Activated CD8-positive, alpha-beta T cell treated with anti-CD3 and anti-CD28 coated beads for 36 hours (primary cell): ENCODE results near the gene DDX3X. TPM values are rescaled to one million over a fixed set of nuclear protein-coding genes. Genes with fewer than 3 reads are reported as not detected.

Experiments used
- ATAC-seq: fragments of 200-7000 bp; cut with Tn5 transposase; one replicate; pipeline ENCODE4 v1.10.0; 2021; ENCODE audit warnings: mild to moderate bottlenecking, moderate library complexity
- CTCF ChIA-PET: fragments of 350-600 bp; sonication (Branson Sonifier 250); formaldehyde crosslinking; loops from one replicate; lab custom pipeline; 2021; ENCODE audit warnings: antibody characterized with exemption; lab: Charles Lee
- POLR2A ChIA-PET: fragments of 350-600 bp; sonication (Branson Sonifier 250); formaldehyde crosslinking; loops from one replicate; lab custom pipeline; 2021; ENCODE audit warnings: antibody characterized with exemption; lab: Charles Lee
- DNase-seq: peaks from one replicate; pipeline ENCODE4 v3.0.0-alpha.2; 2020
- H3K27ac Mint-ChIP-seq: one replicate; pipeline ENCODE4 v1.8.0; 2021; ENCODE audit warnings: mild to moderate bottlenecking, mixed read lengths
- H3K27me3 Mint-ChIP-seq: one replicate; pipeline ENCODE4 v1.8.0; 2021; ENCODE audit warnings: mixed read lengths
- H3K36me3 Mint-ChIP-seq: one replicate; pipeline ENCODE4 v1.8.0; 2021; ENCODE audit warnings: low read depth, mixed read lengths
- H3K4me1 Mint-ChIP-seq: one replicate; pipeline ENCODE4 v1.8.0; 2021; ENCODE audit warnings: low read depth, mixed read lengths
- H3K4me3 Mint-ChIP-seq: one replicate; pipeline ENCODE4 v1.8.0; 2021; ENCODE audit warnings: mild to moderate bottlenecking, moderate library complexity, mixed read lengths
- H3K9me3 Mint-ChIP-seq: one replicate; pipeline ENCODE4 v1.8.0; 2021; ENCODE audit warnings: mixed read lengths
- intact Hi-C: fragments of 100-400 bp; cut with micrococcal nuclease; formaldehyde crosslinking; loops from one replicate; pipeline ENCODE4 v1.10.0; 2022
- total RNA-seq, 2 experiments: library from RNA; stranded (reverse); gene quantifications; one replicate each; pipeline ENCODE4 v1.2.3, GENCODE V29; 2021
- TF ChIP-seq, protein P1 (sequence below): fragments of 200-600 bp; IDR thresholded peaks from one replicate; pipeline ENCODE4 v1.8.0; 2022; ENCODE audit warnings: antibody characterized with exemption, mild to moderate bottlenecking

Gene DDX3X
- total RNA-seq, 2 experiments from 2014 or later = 172 to 181 TPM

- DNase-seq (peak; percentile 38), ATAC-seq (peak; percentile 49)
- CTCF ChIA-PET = interaction anchor here (0.8 to 1.1 kb wide), 3 partner anchors 9 to 35 kb away, joined by 3 to 6 read pairs (median 4); no protein-coding TSS in a partner anchor
- Mint-ChIP-seq H3K9me3 (peaks cover 4% of the 10 kb centered on the region), H3K4me1 (no peaks in the 10 kb centered on the region), H3K4me3 (no peak overlapping the region), H3K27me3 (no peaks in the 10 kb centered on the region), H3K27ac (no peak overlapping the region), H3K36me3 (no peaks in the 10 kb centered on the region)
- POLR2A ChIA-PET = no interaction called here
- TF ChIP-seq, protein P1, sequence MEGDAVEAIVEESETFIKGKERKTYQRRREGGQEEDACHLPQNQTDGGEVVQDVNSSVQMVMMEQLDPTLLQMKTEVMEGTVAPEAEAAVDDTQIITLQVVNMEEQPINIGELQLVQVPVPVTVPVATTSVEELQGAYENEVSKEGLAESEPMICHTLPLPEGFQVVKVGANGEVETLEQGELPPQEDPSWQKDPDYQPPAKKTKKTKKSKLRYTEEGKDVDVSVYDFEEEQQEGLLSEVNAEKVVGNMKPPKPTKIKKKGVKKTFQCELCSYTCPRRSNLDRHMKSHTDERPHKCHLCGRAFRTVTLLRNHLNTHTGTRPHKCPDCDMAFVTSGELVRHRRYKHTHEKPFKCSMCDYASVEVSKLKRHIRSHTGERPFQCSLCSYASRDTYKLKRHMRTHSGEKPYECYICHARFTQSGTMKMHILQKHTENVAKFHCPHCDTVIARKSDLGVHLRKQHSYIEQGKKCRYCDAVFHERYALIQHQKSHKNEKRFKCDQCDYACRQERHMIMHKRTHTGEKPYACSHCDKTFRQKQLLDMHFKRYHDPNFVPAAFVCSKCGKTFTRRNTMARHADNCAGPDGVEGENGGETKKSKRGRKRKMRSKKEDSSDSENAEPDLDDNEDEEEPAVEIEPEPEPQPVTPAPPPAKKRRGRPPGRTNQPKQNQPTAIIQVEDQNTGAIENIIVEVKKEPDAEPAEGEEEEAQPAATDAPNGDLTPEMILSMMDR = peak; percentile 21
- intact Hi-C loops = no loop called here
Observed at GRCh38 chrX:41293269-41293668, 40.7 kb upstream of the DDX3X start.

- Mint-ChIP-seq H3K27me3 (no peaks in the 10 kb centered on the region), H3K9me3 (no peaks in the 10 kb centered on the region), H3K4me1 (no peaks in the 10 kb centered on the region), H3K4me3 (no peak overlapping the region), H3K27ac (no peak overlapping the region), H3K36me3 (no peaks in the 10 kb centered on the region)
- ChIA-PET CTCF (no interaction called here), POLR2A (no interaction called here)
- DNase-seq = no peak
- no peak for ATAC-seq
- intact Hi-C loops = no loop called here
- TF ChIP-seq, protein P1 = no peak
Observed at GRCh38 chrX:41300758-41301437, 33.1 kb upstream of the DDX3X start.

DNA sequence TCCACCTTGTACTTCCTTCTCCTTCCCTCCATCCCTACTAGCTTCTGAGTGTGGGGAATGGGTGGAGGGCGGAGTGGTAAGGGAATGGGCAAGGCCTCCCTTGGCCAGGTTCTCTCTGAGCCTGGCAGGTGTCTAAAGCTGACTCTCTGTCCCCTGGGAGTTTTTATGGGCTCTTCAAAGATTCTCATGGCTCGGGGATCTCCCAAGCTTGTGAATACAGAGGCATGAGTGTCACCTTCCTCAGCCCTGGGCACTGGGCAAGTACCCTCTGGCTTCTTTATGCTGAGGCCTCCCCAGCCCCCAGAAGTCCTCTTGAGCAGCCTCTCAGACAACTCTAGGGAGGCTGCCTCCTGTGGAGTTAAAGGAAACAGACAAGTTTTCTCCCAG is 32.5 kb upstream of the DDX3X start:
- no peak for ATAC-seq
- Mint-ChIP-seq H3K4me1 (no peaks in the 10 kb centered on the region), H3K27me3 (no peaks in the 10 kb centered on the region), H3K27ac (no peak overlapping the region), H3K9me3 (no peaks in the 10 kb centered on the region), H3K4me3 (no peak overlapping the region), H3K36me3 (no peaks in the 10 kb centered on the region)
- intact Hi-C loops = no loop called here
- ChIA-PET CTCF (no interaction called here), POLR2A (no interaction called here)
- no peak for DNase-seq
- TF ChIP-seq, protein P1 = no peak

GRCh38 chrX:41302370-41302769 is 31.6 kb upstream of the DDX3X start:
- Mint-ChIP-seq H3K4me1 (no peaks in the 10 kb centered on the region), H3K27ac (no peak overlapping the region), H3K36me3 (no peaks in the 10 kb centered on the region), H3K27me3 (no peaks in the 10 kb centered on the region), H3K4me3 (no peak overlapping the region), H3K9me3 (no peaks in the 10 kb centered on the region)
- intact Hi-C loops = no loop called here
- DNase-seq (no peak), ATAC-seq (no peak)
- POLR2A ChIA-PET = no interaction called here
- TF ChIP-seq, protein P1 = no peak
- CTCF ChIA-PET = interaction anchor here (0.7 to 1.0 kb wide), 2 partner anchors 9 to 18 kb away, joined by 3 to 4 read pairs; no protein-coding TSS in a partner anchor

GRCh38 chrX:41303013-41303412 is 30.9 kb upstream of the DDX3X start:
- no peak overlapping the region for H3K27ac Mint-ChIP-seq
- H3K27me3 Mint-ChIP-seq = no peaks in the 10 kb centered on the region
- no peak overlapping the region for H3K4me3 Mint-ChIP-seq
- H3K36me3 Mint-ChIP-seq = no peaks in the 10 kb centered on the region
- CTCF ChIA-PET = interaction anchor here (0.7 to 1.0 kb wide), 2 partner anchors 10 to 19 kb away, joined by 3 to 4 read pairs; no protein-coding TSS in a partner anchor
- DNase-seq (no peak), ATAC-seq (no peak)
- POLR2A ChIA-PET = no interaction called here
- TF ChIP-seq, protein P1 = no peak
- H3K9me3 Mint-ChIP-seq = no peaks in the 10 kb centered on the region
- no peaks in the 10 kb centered on the region for H3K4me1 Mint-ChIP-seq
- intact Hi-C loops = no loop called here
